AG08396 (cell line): ENCODE data around the gene C3orf85.
A peak's percentile ranks its signal among the peaks of the same experiment; 100 is the strongest.
"Not testable (repeated sequence)": the region's sequence is repeated elsewhere in the genome, so short reads cannot be mapped to it uniquely, and the experiment has no call there.

Source experiments
- DNase-seq: peaks from one replicate; pipeline ENCODE4 v3.0.0; 2012; ENCODE audit warnings: low spot score, mixed read lengths

The C3orf85 gene, protein sequence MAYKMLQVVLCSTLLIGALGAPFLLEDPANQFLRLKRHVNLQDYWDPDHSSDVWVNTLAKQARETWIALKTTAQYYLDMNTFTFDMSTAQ

DNA sequence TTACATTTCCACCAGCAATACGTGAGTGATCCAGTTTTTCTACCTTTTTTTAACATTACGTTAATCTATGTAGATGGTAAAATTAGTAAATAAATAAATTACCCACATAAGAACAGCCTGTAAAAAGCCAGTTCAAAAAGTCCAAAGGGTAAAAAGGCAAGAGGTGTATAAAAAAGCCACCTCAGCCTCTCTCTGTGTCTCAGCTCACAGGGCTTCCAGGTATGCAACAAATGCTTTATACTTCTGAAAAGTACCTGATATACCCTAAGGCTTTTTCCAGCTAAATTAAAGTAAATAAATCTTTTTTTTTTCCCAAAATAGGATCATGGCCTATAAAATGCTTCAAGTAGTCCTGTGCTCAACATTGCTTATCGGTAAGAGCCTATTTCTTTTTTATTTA is at the start of gene C3orf85:
TSS of gene C3orf85 (plus strand) at position 197 of the 400 bp plus-strand sequence. CDS start at position 326, 129 bp downstream.
- no peak for DNase-seq

DNA sequence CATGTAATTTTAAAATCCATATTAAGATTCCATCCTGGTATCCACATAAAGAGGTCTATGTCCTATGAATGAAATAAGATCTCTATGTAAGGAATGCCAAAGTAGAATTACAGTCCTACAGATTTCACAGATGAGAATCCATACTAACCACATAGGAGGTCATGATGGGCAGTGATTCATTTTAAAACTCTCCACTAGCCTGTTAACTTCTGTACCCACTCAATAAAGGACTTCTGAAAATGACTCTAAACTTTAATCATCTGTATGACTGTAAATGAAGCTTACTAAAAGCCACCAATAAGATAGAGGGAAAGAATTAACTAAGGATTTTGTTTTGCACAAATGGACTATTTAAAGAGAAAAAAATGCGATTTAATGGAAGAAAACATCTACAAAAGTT is 47.3 kb upstream of the C3orf85 start:
- DNase-seq: no peak

DNA sequence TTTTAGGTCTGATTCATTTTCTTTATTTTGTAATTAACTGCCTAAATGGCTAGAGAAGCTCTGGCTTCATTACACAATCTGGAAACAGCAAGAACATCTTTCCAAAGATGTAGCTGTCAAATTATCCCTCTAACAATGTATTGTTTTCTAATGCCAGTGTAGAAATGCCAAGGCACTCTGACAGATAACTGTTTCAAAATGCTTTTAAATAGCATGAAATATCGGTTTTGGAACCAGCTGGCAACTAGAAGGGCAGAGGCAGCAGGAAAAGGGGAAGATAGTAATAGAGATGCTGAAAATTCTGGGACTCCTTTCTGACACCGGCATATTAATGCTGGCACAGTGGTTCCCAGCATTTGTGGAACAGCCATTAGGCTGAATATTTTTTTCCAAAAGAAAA is 44.7 kb upstream of the C3orf85 start:
- DNase-seq: no peak

DNA sequence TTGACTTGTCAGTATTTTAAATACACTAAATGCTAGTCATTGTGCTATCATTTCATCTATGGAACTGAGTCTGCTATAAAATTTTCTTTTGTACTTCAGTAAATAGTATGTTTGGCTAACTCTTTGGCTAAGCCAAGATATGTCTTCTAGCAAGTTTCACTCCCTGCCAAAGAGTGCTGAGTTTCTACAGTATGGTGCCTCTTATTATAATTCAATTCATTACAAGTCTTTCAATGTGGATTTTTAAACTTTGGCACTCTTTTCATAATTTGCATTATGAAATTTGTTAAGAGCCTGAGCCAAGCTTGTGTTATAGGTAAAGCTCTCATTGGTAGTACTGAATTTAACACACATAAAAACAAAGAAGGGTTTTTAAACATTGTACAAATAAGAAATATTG is 43.0 kb upstream of the C3orf85 start:
- DNase-seq: no peak

DNA sequence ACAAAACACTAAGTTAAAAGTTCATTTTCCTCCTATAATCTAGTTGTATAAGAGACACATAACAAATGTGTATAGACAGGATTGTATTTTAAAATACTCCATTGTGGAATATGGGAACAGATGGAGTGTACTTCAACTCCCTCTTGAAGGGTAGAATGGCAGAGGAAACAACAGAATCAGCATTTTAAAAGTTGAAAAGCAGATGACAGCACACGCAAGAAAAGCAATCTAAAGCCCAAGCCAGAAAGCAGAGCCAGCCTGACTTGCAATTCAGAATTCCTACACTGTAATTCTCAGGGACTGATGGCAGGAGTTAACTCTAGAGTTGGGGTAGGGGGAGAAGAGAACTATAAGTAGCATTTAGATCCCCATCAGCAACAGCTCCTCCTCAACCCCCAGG is 41.4 kb upstream of the C3orf85 start:
- no peak for DNase-seq

DNA sequence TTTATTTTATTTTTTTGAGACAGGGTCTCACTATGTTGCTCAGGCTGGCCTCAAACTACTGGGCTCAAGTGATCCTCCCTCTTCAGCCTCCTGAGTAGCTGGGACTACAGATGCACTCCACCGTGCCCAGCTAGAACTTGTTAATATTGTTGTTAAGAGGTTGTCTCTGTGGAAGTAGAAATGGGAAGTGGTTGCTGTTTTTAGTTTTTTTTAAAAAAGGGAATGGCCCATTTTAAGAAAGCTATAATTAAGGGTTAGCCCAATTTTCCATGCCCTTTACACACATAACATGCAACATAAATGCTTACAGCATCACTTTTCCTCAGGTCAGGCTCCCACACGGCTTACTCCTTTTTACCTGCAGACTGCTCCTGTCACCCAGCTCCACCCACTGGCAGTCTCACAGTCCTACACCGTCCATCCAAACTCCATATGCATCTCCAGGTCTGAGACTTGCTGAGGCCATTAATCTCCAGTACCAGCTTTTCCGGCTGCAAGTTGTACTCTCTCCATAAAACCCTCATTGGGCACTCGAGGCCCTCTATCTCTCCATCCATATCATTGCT is 38.4 kb upstream of the C3orf85 start:
- no peak for DNase-seq

DNA sequence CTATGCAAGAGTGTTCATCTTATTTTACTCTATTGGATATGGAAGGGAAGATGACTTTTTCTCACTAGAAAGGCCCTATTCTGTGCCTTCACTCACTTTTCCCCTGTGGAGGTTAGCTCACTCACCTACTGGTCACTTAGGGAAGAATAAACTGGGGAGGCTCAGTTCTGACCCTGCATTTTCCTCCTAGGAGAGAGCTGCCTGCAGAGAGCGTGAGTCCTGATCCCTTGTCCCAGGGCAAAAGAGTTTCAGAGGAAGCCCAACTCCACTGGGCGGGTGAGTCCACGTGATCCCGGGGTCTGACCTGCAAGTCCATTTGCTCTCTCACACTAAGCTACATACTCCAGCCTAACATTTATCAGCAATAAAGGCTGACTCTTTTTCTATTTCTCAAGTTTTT is 26.9 kb upstream of the C3orf85 start:
- DNase-seq: no peak

DNA sequence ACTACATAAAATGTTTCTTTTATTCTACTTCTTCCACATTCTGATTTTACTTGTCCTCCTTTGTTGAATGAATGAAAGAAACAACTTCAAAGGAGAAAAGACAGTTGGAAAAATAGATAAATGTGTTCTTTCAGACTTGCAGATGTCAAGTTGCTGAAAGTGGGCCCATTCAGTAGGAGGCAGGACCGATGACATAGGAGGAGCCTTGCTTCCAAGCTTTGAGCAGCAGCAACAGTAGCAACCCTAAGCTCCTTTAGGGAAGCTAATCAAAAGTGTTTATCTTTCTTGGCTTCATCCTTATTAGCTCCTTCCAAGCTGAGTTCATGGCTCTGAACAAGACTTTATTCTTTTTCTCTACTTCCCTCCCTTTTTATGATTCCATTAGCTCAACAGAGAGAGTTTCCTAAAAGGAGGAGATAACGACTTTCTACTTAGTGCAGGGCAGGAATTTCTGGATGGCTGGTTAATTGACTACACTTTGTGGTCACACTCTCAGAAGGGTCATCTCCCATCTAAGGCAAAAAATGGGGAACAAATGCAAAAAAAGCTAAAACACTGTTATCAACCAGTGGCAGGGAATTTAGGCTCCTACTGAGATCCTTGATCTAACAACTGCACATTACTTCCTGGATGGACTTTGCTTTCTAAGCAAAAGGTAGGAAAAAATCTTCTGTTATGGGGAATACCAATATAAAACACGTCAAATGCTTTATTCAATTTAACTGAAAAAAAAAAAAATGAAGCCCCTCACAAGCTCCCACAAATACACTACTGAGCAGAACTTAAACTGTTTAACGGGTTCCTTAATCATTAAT is 23.4 kb upstream of the C3orf85 start:
- no peak for DNase-seq

DNA sequence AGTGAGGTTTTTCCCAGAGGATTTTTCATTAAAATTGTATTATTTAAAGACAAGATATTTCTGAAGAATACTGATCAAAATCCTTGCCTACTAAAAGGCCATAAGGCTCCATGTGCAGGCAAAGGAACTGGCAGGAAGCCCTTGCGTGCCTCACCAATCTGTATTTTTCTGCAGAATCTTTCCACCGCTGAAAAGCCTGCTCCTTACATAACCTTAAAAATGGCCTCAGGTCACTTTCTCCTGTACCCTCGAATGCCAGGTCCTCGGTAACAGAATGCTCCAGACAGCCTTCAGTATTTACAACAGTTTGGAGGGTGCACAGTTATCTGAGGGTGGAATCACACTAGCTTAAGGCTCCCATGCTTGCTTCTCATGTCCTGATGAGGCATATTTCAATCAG is 21.8 kb upstream of the C3orf85 start:
- no peak for DNase-seq

DNA sequence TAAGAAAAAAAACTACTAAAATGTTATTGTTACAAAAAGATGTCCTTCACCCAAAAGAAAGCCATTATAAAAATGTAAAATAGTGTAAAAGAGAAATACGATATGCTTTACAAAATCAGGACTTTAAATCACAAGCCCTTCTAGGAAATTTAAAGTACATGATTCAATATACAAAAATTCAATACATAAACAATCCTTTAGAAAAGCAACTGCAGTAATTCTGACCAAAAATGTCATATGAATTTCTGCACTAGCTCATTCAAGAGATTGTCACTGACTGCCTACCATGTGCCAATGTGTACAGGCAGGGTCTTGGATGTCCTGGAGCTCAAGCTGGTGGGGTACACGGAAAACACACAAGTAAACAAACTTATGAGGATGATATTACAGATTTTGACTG is 21.1 kb upstream of the C3orf85 start:
- DNase-seq: peak; percentile 71

DNA sequence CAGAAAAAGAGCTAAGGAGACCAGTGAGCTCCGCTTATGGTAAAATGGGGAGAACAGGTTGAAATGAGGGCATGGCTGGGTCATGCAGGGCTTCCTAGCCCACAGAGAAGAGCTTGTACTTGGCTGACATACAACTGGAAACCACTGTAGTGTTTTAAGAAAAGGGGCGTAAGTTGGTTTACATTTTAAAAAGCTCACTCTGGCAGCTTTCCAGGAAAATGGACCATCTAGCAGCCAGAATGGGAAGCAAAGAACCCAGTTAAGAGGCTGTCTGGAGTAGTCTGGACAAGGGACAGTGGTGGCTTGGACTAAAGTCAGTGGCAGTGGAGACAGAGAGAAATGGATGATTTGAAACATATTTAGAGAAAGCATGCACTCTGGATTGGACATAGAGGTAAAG is 20.5 kb upstream of the C3orf85 start:
- no peak for DNase-seq

DNA sequence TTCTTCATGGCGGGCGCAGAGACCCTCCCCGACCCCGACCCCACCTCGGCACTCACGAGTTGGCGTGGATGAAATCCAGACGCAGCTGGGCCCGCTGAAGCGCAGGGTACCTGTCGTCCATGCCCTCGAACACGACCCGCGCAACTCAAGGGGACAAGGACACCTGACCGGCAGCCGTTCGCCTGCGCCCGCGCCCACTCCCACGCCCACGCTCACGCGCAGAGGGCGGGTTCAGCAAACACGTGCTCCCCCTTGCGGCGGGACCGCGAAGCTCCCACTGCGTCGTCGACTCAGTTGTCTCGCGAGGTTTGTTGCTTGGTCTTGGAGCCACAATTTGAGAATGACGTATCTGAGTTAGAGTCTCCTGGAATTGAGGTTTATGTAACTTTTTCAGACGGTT is 18.6 kb upstream of the C3orf85 start, which contains the start of gene MORC1:
TSS of gene MORC1 (minus strand) at position 196 of the 400 bp plus-strand sequence. CDS start at position 121, 75 bp downstream.
- no peak for DNase-seq

DNA sequence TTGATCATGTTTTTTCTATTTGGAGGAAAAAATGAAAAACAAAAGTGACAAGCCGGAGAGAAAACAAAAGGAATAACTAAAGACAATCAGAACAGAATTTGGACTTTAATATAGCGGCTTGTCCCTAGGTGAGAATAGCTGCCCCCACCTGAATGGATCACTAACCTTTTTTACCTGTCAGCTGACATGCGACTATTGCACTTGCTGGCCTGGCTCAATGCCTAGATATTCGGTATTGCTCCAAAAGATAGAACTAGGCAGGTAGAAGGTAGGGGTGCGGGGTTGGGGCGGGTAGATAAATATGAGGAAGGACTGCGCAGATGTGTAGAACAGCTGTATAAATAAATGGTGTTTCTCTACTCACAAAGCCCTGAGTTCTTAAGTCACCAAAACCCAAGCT is 17.9 kb upstream of the C3orf85 start:
- no peak for DNase-seq

DNA sequence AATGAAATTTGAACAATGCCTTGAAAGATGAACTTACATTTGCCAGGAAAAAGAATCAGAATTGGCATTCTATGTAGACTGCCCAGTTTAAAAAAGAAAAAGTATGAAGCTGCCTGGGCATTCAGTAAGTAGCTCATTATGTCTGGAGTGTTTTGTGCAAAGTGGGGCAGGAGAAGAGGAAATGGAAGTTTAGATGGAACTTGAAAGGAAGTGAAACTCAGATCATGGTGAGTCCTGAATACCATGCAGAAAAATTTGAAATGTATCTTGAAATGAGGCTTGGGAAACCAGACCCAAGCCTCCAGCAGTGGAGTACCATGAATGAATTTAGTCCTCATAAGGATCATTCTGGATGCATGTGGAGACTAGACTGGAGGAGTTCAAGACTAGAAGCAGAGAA is 13.8 kb upstream of the C3orf85 start:
- DNase-seq: no peak

DNA sequence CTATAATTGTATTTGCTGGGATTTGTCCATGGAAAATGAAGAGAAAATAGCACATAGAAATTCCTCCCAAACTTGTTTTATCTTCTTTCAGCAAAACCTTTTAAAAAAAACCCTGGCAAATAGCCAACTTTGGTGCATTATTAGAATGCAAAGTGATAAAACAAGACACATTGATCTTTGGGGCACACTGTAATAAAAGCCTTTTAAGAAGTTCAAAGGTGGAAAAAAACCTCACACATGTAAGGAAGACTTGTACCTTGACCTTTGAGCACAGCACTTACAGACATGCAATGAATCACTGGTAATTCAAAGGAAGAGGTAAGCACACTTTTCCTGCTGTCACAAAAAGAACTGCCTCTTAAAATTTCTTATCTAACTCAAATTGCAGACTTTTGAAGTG is 10.6 kb upstream of the C3orf85 start:
- DNase-seq: no peak

DNA sequence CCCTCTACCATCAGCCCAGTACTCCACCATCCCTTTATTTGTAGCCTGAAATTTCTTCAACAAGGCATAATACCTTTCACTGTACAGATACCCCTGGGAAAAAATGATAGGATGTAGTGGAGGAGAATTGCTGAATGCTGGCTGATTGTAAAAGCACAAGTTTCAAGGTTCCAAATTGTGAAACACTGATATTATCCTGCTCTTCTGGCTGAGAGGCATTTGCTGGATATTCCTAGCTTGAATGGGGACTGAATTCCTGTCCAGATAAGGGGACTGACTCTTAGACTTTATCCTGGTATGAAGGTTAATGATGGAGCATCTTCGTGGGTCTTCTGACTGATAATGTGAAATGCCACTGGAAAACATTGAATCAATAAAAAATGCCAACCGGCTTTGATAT is 9.0 kb upstream of the C3orf85 start:
- DNase-seq: no peak

DNA sequence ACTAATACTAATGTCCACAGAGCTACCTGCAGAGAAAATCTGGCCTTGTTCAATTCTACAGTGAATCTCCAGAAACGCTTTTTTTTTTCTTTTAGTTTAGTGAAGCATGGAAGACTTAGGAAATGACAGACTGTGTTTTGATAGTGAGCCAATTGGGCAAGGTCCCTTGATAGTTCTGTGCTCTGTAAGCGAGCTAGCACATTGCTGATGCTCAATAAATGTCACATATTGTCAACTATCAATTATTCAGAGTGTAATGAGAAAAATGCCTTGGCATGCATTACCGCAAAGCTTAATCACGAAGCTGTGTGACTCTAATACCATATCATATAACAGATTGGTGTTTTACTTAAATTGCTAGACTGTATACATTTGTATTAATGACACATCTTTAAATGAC is 5.2 kb upstream of the C3orf85 start:
- DNase-seq: peak; percentile 17

DNA sequence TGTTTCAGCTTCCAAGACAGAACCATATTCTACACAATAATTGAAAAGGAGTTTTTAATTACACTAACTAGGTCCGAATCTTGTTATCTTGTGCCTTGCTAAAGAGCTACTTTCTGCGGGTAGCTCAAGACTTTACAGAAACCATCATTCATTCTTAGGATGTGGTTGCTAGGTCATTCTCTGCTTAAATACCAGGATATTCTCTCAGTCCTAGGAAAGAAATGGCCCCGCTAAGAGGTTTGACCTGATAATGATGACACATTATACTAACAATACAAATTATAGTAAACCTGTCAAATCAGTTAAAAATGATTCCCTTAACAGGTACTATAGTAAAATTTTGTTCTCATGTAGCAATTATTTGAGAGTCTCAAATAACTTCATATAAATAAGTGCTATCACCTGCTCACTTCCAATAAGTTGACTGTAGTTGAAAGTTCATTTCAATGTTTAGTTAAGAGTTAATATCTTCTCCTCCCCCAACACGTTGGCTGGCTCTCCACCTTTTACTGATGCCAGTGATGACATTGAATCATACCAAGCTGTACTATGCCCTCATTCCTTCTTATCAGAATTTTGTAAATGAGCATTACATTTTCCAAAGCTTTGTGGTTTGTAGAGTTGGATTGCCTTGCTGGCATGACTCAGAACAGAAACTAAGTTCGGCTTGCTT is 3.6 kb upstream of the C3orf85 start:
- DNase-seq: peak; percentile 42

DNA sequence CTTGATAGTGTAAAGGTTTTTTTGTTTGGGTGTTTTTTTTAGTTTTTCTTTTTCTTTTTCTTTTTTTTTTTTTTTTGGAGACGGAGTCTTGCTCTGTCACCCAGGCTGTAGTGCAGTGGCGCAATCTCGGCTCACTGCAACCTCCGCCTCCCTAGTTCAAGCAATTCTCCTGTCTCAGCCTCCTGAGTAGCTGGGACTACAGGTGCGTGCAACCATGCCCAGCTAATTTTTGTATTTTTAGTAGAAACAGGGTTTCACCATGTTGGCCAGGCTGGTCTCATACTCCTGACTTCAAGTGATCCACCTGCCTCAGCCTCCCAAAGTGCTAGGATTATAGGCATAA is 3.1 kb upstream of the C3orf85 start:
- DNase-seq: not testable (repeated sequence)

DNA sequence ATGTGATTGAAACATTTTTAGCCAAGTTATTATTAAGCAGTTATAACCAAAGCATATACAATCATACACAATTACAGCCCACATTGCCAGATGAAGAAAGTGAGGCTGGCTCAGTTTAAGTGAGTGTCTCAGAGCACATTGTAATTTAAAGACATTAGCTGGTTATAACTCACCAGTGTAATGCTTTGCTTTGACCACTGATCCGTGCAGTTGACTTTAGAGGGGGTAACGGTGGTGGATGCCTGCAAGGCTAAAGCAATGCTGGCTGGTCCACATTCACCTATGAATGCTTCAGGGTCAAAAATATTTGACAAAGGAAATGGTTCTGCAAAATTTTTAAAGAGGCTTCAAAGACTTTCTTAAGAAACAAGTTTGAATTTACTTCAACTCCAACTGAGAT is 1.2 kb downstream of the C3orf85 start:
- DNase-seq: no peak

DNA sequence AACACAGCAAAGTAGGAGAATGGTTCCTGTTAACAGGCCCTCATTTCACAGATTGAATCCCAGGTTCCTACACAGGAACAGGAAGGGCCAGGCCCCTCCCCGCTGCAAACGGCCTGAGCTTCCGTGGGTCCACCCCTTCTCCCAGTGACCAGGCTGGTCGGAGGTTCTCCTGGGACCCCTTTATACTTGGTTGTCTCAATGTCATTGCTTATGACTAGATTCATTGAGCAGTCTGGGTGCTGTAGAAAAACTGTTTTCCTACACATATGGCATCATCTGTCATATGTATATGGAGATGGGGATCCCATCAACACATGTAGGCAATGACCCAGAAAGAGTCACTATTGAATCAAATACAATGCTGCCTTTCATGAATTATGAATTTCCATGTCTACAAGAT is 3.8 kb downstream of the C3orf85 start:
- no peak for DNase-seq

DNA sequence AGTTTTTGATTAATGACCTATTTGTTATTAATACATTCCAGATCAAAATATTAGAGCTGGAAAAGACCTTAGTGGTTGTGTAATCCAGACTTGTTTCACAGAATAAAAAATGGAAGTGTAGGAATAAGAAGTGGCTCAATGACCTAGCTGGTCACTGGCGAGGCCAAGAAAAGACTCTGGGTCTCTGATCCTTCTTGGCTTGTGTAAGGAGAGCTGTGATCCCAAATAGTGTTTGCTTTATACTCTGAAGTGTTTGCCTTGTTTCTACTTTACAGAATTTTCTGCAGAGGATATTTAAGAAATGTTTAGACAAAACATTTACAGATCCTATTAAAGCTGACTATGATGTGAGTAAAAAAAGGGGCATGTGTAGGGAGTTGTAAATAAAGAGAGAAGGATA is 7.1 kb downstream of the C3orf85 start:
- no peak for DNase-seq

DNA sequence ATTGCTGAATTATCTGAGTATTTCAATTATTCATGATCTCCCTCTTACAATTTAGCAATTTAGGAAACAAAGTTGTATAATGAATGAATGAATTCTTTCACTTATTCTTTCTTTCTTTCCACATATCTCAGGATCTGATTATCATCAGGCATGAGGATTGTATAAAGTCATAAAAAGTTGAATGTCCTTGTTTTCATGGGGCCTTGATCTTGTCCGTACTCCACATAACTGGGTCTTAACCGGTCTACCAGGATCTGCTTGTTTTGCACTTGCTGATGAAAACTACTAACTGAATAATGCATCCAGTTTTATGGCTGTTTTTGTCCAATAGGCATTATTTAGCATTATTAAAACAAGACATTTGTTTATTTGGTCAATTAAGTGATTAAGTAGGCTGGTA is 12.6 kb downstream of the C3orf85 start:
- no peak for DNase-seq
